ENCODE data around the gene CNTN1.

DNA sequence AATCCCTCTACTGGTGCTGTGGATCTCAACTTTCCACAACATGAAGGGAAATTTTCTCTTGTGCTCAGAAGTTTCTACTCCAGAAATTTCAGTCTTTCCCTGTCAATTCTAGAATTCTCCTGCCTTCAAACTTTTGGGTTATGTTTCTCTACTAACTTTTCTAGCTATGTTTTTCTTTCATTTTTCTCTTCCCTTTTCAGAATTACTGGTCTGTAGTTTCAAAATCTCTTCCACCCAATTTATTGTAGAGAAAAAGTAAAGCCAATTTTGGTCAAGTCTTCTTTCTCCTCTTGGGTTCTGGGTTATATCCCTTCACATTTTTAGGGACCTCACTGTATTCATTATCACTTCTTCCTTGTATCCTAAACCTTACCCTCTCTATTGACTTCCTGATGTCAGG, 18.9 kb downstream of the CNTN1 start:
- TF ChIP-seq YY1 (IDR thresholded peaks at IDR 0.05; ENCODE audit: insufficient read depth, insufficient read length) (no peak), SUZ12 (IDR thresholded peaks at IDR 0.05; ENCODE audit: extremely low read depth, insufficient read depth, insufficient read length) (no peak), ZNF274 (IDR thresholded peaks at IDR 0.05; ENCODE audit: low read depth, low read length) (no peak)

All from NT2/D1 (cell line).